Esophagus (tissue), 2 donors: ENCODE results near the gene USP20. TPM values are rescaled to one million over a fixed set of nuclear protein-coding genes. Genes with fewer than 3 reads are reported as not detected.

Experiments used
- H3K27ac ChIP-seq, 2 donors: one replicate each; pipeline ENCODE4 v1.5.1; 2013; ENCODE audit warnings: low read depth in 2 of 2, mild to moderate bottlenecking in 2 of 2, inconsistent platforms in 1 of 2, low read length in 1 of 2, moderate library complexity in 1 of 2
- H3K27me3 ChIP-seq, 2 donors: one replicate each; pipeline ENCODE4 v1.6.1; 2013; ENCODE audit warnings: low read length in 2 of 2, control low read depth in 1 of 2, mild to moderate bottlenecking in 1 of 2; ENCODE audit not compliant: insufficient read depth in 2 of 2, control insufficient read depth in 1 of 2
- H3K36me3 ChIP-seq, 2 donors: one replicate each; pipeline ENCODE4 v1.6.1; 2013; ENCODE audit warnings: low read length in 1 of 2; ENCODE audit not compliant: control insufficient read depth in 2 of 2, insufficient read depth in 2 of 2
- H3K4me1 ChIP-seq, 2 donors: one replicate each; pipeline ENCODE4 v1.6.1; 2013; ENCODE audit warnings: low read length in 1 of 2; ENCODE audit not compliant: control insufficient read depth in 2 of 2, insufficient read depth in 2 of 2
- H3K4me3 ChIP-seq, 2 donors: one replicate each; pipeline ENCODE4 v1.5.1; 2013; ENCODE audit warnings: low read length in 2 of 2, mild to moderate bottlenecking in 2 of 2, low read depth in 1 of 2, moderate library complexity in 1 of 2
- H3K9me3 ChIP-seq, 2 donors: one replicate each; pipeline ENCODE4 v1.6.1; 2013; ENCODE audit warnings: mild to moderate bottlenecking in 2 of 2, low read depth in 1 of 2, low read length in 1 of 2, moderate library complexity in 1 of 2; ENCODE audit not compliant: control insufficient read depth in 2 of 2, insufficient read depth in 1 of 2
- WGBS, 2 donors: extraction: QIAGEN DNeasy Blood & Tissue Kit; methylation state at CpG; one replicate each; pipeline ENCODE4 v1.1.7; 2013; 5-methylcytosine and 5-hydroxymethylcytosine counted together
- polyA plus RNA-seq, 2 donors: library from polyadenylated mRNA; stranded (reverse); fragments of 200-250 nt; gene quantifications; one replicate each; pipeline ENCODE4 v1.2.3, GENCODE V29; 2013
- donor health status: healthy with polysubstance abuse.
- donor health status: Bipolar disorder and iron deficiency.

The USP20 gene
- polyA plus RNA-seq, 2 donors, result 15.1 to 20.7 TPM

GRCh38 chr9:129834489-129835127, 650 bp upstream of the USP20 start:
- 1% methylated on average over 32 of the region's 32 CpGs for WGBS, 2 donors
- H3K4me1 ChIP-seq, result peaks cover 3 to 8% of the 10 kb centered on the region in 2 donors

GRCh38 chr9:129835860-129836223, 584 bp downstream of the USP20 start:
- Histone ChIP-seq H3K36me3 (no peaks in the 10 kb centered on the region), H3K9me3 (no peaks in the 10 kb centered on the region), H3K27me3 (no peaks in the 10 kb centered on the region), H3K4me3 (peak overlapping the region; percentile 83 to 92), H3K4me1 (peaks cover 3 to 10% of the 10 kb centered on the region in 2 donors), H3K27ac (peak overlapping the region; percentile 83 to 91)
- 0% methylated on average over 19 of the region's 19 CpGs for WGBS, 2 donors

More at GRCh38 chr9:129834489-129835127, 650 bp upstream of the USP20 start:
- H3K27ac ChIP-seq, result peak overlapping the region; percentile 80 to 92
- H3K9me3 ChIP-seq, result no peaks in the 10 kb centered on the region
- no peaks in the 10 kb centered on the region for H3K27me3 ChIP-seq
- peak overlapping the region; percentile 83 to 92 for H3K4me3 ChIP-seq
- peaks cover 0 to 3% of the 10 kb centered on the region in 2 donors for H3K36me3 ChIP-seq

DNA sequence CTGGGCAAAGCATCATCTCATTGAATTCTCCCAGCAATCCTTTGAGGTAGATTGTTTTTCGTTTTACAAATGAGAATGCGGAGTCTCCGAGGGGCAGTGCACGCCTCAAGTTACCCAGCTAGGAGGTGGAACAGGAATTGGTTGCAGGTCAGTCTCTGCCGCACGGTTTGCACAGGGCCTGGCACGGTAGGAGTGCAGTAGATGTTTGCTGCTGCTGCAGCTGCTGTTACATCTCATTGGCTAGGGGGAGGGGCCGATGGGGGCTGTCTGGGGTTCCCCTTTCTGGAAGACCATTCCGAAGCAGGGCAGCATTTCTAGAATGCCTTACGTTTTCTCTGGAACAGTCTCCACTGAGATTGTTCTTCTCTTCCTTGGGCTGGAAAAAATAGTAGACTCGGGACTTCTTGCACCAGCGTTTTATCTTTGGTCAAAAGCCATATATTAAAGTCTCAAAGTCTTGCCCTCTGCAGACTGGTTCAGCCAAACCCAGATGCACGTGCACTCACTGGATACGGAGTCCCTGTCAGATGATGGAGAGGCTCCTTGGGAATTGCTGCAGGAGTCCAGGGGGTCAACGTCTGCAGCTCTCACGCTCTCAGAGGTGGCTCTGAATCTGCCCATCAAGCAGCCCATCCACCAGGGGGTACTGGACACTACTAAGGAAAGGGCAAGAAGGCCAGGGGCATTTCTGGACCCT, 1.2 kb downstream of the USP20 start:
- H3K4me3 ChIP-seq, result peak overlapping the region in 1 of 2 donors; percentile 83
- H3K4me1 ChIP-seq, result peaks cover 3 to 10% of the 10 kb centered on the region in 2 donors
- no peaks in the 10 kb centered on the region for H3K27me3 ChIP-seq
- no peak overlapping the region for H3K27ac ChIP-seq
- no peaks in the 10 kb centered on the region for H3K9me3 ChIP-seq
- no peaks in the 10 kb centered on the region for H3K36me3 ChIP-seq
- 28 to 31% methylated on average over 16 of the region's 16 CpGs for WGBS, 2 donors

DNA sequence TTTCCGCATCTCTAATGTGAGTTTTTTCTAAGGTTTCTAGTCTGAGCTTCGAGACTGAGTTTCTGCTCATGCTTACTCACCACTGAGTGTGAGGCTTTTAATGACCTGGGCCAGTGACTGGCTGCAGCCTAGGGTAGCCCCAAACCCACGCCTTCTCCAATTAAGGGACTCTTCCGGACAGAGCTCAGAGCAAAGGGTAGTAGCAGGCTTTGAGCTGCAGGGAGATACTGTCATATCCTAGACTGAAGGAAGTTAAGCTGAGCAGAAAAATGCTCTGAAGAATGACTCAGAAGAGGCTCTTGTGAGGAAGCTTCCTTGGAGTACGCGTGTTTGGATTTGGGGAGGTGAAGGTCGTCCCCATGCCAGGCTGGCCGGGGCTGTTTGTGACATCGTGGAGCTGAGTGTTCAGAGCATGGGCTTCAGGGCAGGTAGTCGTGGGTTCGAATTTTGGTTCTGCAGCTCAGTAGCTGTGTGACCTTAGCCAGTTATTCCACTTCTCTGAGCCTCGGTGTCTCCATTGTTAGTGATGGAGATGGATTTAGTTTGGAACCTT, 3.5 kb downstream of the USP20 start:
- Histone ChIP-seq H3K9me3 (no peaks in the 10 kb centered on the region), H3K4me3 (no peak overlapping the region), H3K27ac (no peak overlapping the region), H3K27me3 (no peaks in the 10 kb centered on the region), H3K36me3 (no peaks in the 10 kb centered on the region), H3K4me1 (peaks cover 3 to 10% of the 10 kb centered on the region in 2 donors)
- 74 to 80% methylated on average over 12 of the region's 12 CpGs for WGBS, 2 donors

DNA sequence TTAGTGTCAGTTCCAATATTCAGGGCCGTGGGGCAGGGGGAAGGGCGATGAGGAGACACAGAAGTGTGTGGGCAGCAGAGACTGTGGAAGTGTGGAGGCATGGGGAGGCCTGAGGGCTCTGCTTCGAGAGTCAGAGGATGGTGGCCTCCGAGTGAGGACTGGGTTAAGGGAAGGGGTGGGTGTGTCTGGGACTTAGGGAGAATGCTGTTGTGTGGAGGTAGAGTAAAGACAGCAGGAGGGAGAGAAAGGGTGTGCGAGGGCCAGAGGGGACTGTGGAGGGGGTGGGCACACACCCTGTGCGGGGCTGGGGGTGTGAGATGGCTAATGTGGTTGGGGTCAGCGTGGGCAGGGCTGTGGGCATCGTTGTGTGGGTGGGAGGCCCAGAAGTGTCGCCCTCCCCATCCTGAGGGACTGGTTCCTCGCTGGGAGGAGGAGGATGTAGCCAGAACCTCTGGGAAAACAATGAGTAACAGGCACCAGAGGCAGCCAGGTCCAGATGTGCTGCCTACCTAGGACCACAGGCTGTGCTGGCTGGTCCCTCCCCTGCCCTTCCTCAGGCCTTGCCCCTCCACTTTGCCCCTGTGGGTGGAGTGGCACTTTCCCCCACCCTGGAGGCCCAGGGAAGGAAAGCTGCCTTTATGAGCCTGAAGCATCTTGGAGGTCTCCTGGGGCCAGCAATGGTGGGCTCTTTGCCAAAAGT, 4.2 kb downstream of the USP20 start:
- H3K4me3 ChIP-seq, result no peak overlapping the region
- no peaks in the 10 kb centered on the region for H3K36me3 ChIP-seq
- no peaks in the 10 kb centered on the region for H3K9me3 ChIP-seq
- H3K27me3 ChIP-seq, result no peaks in the 10 kb centered on the region
- H3K27ac ChIP-seq, result no peak overlapping the region
- peaks cover 3 to 10% of the 10 kb centered on the region in 2 donors for H3K4me1 ChIP-seq
- 64 to 75% methylated on average over 10 of the region's 10 CpGs for WGBS, 2 donors

- Histone ChIP-seq H3K36me3 (no peaks in the 10 kb centered on the region), H3K4me1 (peaks cover 3 to 10% of the 10 kb centered on the region in 2 donors), H3K27ac (no peak overlapping the region), H3K4me3 (no peak overlapping the region), H3K9me3 (no peaks in the 10 kb centered on the region), H3K27me3 (no peaks in the 10 kb centered on the region)
- WGBS, 2 donors, result 81 to 85% methylated on average over 8 of the region's 8 CpGs
Measured at GRCh38 chr9:129840034-129840433, 4.8 kb downstream of the USP20 start.

DNA sequence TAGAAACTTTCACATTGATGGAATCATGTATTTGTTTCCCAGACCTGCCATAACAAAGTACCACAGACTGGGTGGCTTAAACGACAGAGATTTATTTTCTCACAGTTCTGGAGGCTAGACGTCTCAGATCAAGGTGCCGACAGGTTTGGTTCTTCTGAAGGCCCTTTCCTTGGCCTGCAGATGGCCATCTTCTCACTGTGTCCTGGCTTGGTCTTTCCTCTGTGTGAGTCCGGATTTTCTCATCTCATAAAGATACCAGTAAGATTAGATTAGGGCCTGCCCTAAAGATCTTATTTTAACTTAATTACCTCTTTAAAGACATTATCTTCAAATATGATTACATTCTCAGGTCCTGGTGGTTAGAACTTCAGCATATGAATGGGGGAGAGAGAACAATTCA, 5.8 kb downstream of the USP20 start:
- Histone ChIP-seq H3K36me3 (no peaks in the 10 kb centered on the region), H3K27me3 (no peaks in the 10 kb centered on the region), H3K9me3 (no peaks in the 10 kb centered on the region), H3K4me3 (no peak overlapping the region), H3K27ac (no peak overlapping the region), H3K4me1 (peaks cover 3 to 10% of the 10 kb centered on the region in 2 donors)
- 74 to 78% methylated on average over 4 of the region's 4 CpGs for WGBS, 2 donors

DNA sequence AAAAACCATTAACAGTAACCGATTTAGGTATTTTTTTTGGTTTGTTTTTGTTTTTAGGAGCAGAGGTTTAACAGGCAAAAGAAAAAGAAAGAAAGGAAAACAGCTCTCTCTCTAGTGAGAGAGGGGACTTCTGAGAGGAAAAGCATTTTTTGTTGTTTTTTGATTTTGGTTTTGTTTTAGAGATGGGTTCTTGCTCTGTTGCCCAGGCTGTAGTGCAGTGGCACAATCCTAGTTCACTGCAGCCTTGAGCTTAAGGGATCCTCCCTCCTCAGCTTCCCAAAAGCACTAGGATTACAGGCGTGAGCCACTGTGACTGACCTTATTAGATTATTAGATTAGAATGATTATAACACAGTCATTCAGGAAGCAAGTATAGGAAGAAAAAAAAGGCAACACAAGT, 10.1 kb downstream of the USP20 start:
- WGBS, 2 donors, result 51 to 77% methylated on average over 2 of the region's 2 CpGs
- Histone ChIP-seq H3K9me3 (no peaks in the 10 kb centered on the region), H3K4me1 (no peaks in the 10 kb centered on the region), H3K27ac (peak overlapping the region in 1 of 2 donors; percentile 17), H3K36me3 (no peaks in the 10 kb centered on the region), H3K27me3 (no peaks in the 10 kb centered on the region), H3K4me3 (no peak overlapping the region)

DNA sequence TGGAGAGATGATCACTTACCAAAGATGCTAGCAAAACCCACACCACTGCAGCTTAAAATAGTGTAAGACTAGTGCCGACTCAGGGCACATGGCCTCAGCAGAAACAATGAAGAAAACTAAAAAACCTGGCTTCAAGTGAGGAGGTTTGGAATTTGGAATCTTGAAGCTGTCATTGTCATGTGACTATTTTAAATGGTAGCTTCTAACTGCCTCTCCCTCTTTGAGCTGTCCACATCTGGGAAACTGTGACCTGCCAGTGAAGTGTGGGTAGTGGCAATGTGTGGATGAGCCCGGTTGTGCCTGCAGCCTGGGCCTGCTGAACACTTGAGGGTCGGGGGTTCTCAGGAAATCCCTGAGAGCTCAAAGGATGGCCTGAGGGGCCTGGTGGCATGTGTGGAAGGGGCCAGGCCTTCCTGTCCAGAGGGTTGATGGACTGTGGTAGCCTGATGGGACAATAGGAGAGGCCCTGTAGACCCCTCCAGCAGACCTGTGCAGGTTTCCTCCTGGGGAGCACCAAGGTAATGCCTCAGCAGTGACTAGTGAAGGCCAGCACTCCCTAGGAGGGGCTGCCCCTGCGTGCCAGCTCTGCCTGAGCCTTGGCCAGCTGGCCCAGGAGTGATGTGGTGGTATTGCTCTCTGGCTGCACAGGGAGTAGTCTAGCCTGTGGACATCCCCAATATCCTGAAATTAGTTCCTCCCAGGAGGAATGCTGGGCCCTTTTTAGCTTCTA, 13.6 kb downstream of the USP20 start:
- 59 to 61% methylated on average over 4 of the region's 4 CpGs for WGBS, 2 donors

More for the DNA sequence above, 13.6 kb downstream of the USP20 start:
- no peak overlapping the region for H3K4me3 ChIP-seq
- H3K27ac ChIP-seq, result no peak overlapping the region
- no peaks in the 10 kb centered on the region for H3K27me3 ChIP-seq
- peaks cover 0 to 8% of the 10 kb centered on the region in 2 donors for H3K36me3 ChIP-seq
- no peaks in the 10 kb centered on the region for H3K9me3 ChIP-seq
- peaks cover 0 to 9% of the 10 kb centered on the region in 2 donors for H3K4me1 ChIP-seq
